Fibroblast of mammary gland (primary cell): ENCODE results near the gene EPHB2.

ENCODE experiments used
- DNase-seq: peaks from one replicate; pipeline ENCODE4 v3.0.0-alpha.2; 2010; ENCODE audit warnings: low read depth
- H3K4me3 ChIP-seq: 2 replicates; pipeline ENCODE4 v1.5.1; 2011; ENCODE audit warnings: low read depth, mild to moderate bottlenecking, low read length, moderate library complexity; ENCODE audit not compliant: control insufficient read depth
- TF ChIP-seq, protein P1 (sequence below): conservative IDR thresholded peaks from 2 replicates; pipeline ENCODE4 v1.5.1; 2011; ENCODE audit warnings: low read depth, low read length, inconsistent platforms; ENCODE audit not compliant: control insufficient read depth, insufficient read depth

EPHB2 gene

DNA sequence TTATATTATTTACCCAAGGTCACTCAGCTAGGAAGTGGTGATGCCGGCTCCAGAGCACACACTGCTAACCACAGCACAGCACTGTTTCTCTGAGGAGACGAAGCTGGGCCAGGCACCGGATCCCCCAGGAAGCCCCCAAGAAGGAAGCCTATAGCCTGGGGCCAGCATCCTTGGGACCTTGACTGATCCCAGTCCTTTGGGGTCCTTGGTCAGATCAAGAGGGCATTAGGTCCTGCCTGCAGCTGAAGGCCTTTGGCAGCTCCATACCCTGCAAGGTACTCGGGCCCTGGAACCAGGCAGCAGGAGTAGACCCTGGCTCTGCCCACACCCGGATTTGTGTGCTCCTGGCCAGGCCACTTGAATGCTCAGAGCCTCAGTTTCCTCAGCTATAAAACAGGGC, 134.0 kb downstream of the EPHB2 start:
- TF ChIP-seq, protein P1, sequence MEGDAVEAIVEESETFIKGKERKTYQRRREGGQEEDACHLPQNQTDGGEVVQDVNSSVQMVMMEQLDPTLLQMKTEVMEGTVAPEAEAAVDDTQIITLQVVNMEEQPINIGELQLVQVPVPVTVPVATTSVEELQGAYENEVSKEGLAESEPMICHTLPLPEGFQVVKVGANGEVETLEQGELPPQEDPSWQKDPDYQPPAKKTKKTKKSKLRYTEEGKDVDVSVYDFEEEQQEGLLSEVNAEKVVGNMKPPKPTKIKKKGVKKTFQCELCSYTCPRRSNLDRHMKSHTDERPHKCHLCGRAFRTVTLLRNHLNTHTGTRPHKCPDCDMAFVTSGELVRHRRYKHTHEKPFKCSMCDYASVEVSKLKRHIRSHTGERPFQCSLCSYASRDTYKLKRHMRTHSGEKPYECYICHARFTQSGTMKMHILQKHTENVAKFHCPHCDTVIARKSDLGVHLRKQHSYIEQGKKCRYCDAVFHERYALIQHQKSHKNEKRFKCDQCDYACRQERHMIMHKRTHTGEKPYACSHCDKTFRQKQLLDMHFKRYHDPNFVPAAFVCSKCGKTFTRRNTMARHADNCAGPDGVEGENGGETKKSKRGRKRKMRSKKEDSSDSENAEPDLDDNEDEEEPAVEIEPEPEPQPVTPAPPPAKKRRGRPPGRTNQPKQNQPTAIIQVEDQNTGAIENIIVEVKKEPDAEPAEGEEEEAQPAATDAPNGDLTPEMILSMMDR: no peak
- no peak for DNase-seq
- no peak overlapping the region for H3K4me3 ChIP-seq

- no peak overlapping the region for H3K4me3 ChIP-seq
- DNase-seq: no peak
- TF ChIP-seq, protein P1: no peak
Observed at GRCh38 chr1:22845398-22845935, 134.8 kb downstream of the EPHB2 start.

DNA sequence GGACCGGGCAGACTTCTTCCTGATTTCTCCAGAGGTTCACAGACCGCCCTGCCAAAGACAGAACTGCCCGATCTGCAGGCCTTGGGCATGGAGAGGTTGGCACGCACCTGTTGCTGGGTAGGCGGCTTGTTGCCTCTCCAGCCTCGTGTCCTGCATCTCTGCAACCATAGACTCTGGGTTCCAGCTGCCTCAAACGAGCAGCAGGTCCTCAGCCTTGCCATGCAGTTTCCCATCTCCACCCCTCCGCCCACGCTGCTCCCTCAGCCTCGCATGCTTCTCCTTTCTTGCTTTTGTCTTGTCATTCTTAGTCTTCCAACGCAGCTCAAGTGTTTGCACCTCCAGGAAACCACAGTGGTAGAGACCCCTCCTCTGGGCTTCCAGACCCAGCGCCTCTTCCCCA, 135.8 kb downstream of the EPHB2 start:
- TF ChIP-seq, protein P1: no peak
- H3K4me3 ChIP-seq: no peak overlapping the region
- DNase-seq: no peak

DNA sequence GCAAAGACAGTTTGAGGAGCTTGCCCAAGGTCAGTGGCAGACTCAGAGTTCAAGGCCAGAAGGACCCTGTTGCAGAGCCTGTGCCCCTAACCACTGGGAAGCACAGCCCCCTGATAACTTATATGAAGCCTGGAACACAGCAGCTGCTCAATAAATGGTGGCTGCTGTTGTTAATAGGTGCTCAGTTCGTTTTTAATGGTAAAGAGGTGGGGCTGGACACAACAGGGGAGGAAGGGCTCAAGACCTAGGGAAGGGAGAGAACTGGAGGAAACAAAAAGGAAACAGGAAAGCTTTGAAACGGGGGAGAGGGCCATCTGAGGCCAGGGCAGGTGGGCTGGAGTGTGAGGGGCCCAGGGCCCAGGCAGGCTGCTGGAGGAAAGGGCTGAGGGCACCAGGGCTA, 136.6 kb downstream of the EPHB2 start:
- no peak overlapping the region for H3K4me3 ChIP-seq
- no peak for DNase-seq
- TF ChIP-seq, protein P1: no peak

- H3K4me3 ChIP-seq: no peak overlapping the region
- no peak for DNase-seq
- TF ChIP-seq, protein P1: no peak
Observed at GRCh38 chr1:22847709-22848108, 137.1 kb downstream of the EPHB2 start.

DNA sequence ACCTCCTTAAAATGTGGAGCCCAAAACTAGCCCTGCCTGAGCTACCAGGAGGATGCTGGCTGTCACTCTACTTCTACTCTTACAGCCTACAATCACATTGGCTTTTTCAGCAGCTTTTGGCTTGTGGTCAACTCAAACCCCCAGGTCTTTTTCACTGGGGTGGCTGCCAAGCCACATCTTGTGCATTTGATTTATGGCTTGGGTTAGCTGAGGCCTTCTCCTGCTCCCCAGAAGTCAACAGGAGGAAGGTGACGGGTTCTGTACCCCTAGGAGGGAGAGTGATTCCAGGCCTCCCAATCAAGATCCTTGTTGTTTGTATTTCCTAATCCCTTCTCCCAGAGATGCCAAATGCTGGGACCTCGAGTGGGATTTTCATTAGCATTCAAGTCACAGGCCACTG, 137.8 kb downstream of the EPHB2 start:
- DNase-seq: no peak
- TF ChIP-seq, protein P1: no peak
- no peak overlapping the region for H3K4me3 ChIP-seq

DNA sequence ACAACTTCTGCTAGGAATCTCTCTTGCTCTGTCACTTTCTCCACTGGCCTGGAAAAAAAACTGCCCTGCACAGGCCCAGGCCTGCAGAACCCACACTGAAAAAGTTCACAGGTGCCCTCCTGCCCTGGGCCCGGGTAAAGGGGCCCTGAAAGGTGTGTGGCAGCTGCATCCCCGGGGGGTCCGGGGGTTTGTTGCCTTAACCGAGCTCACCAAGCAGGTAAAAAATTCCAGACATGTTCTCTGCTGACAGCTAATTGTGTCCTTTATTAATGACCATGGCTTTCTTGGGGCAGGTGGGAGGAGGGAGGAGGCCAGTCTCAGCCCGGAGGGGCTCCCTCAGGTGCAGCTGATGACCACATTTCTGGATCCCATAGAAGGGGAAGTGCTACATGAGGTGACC, 139.1 kb downstream of the EPHB2 start:
- H3K4me3 ChIP-seq: no peak overlapping the region
- TF ChIP-seq, protein P1: no peak

More for the DNA sequence above, 139.1 kb downstream of the EPHB2 start:
- DNase-seq: no peak
